Tibial nerve (tissue), 4 donors: Measurements from ENCODE around the gene GNA14. TPM values are rescaled to one million over a fixed set of nuclear protein-coding genes. Genes with fewer than 3 reads are reported as not detected.

Experiments
- DNase-seq, 2 donors: peaks; one replicate each; pipeline ENCODE4 v3.0.0-alpha.2; 2019; ENCODE audit warnings: low spot score in 2 of 2
- H3K27ac ChIP-seq, 4 donors: fragments of 200-600 bp; sonication (generic) in 3 of 4; one replicate each; pipeline ENCODE4 v1.5.1; 2017 to 2019; ENCODE audit warnings: mild to moderate bottlenecking in 1 of 4
- H3K27me3 ChIP-seq, 2 donors: fragments of 200-600 bp; sonication (generic) in 1 of 2; one replicate each; pipeline versions ENCODE4 v1.5.1 to v1.6.0; 2017 to 2019
- H3K36me3 ChIP-seq, 3 donors: fragments of 200-600 bp; sonication (generic); one replicate each; pipeline ENCODE4 v1.5.1; 2018 to 2019
- H3K4me1 ChIP-seq, 4 donors: fragments of 200-600 bp; sonication (generic) in 3 of 4; one replicate each; pipeline ENCODE4 v1.5.1; 2017 to 2019
- H3K4me3 ChIP-seq, 4 donors: fragments of 200-600 bp; sonication (generic) in 3 of 4; one replicate each; pipeline ENCODE4 v1.5.1; 2017 to 2019; ENCODE audit warnings: mild to moderate bottlenecking in 1 of 4, moderate library complexity in 1 of 4
- H3K9me3 ChIP-seq, 4 donors: fragments of 200-600 bp; sonication (generic) in 3 of 4; one replicate each; pipeline ENCODE4 v1.5.1; 2017 to 2019
- EP300 ChIP-seq, 2 donors: sonication (generic); formaldehyde crosslinking; IDR thresholded peaks; one replicate each; pipeline ENCODE4 v1.6.1; 2017; ENCODE audit warnings: antibody characterized with exemption in 2 of 2, mild to moderate bottlenecking in 1 of 2
- POLR2A ChIP-seq, 2 donors: fragments of 450-650 bp; IDR thresholded peaks; one replicate each; pipeline ENCODE4 v1.6.1; 2017; ENCODE audit warnings: antibody characterized with exemption in 2 of 2, mild to moderate bottlenecking in 2 of 2, moderate library complexity in 2 of 2
- WGBS, 2 donors: methylation state at CpG; one replicate each; pipeline ENCODE4 v1.1.5; 2018; 5-methylcytosine and 5-hydroxymethylcytosine counted together
- small RNA-seq: library from RNA; depleted of rRNA; stranded (forward); fragments of <200 nt; gene quantifications from one replicate; pipeline ENCODE3, GENCODE V24; 2016
- total RNA-seq, 4 donors: library from RNA; depleted of rRNA; stranded (reverse); fragments of >200 nt; gene quantifications; one replicate each; pipeline ENCODE4 v1.1.0, GENCODE V29; 2016
- TF ChIP-seq, protein P1 (sequence below), 5 experiments: fragments of 200-600 bp in 3 of 5; fragments of 450-650 bp in 2 of 5; sonication (generic) in 3 of 5; IDR thresholded peaks; one replicate each; pipeline ENCODE4 v1.5.1; 2016 to 2019; ENCODE audit warnings: antibody characterized with exemption in 5 of 5, mild to moderate bottlenecking in 3 of 5, moderate library complexity in 2 of 5

The GNA14 gene
- total RNA-seq, 4 donors from 2014 or later: 0.84 to 7.1 (median 3.6) TPM

- Histone ChIP-seq H3K9me3 (no peaks in the 10 kb centered on the region), H3K4me3 (no peak overlapping the region), H3K27ac (no peak overlapping the region), H3K4me1 (no peaks in the 10 kb centered on the region), H3K27me3 (no peaks in the 10 kb centered on the region), H3K36me3 (peaks cover 0 to 14% (median 0%) of the 10 kb centered on the region in 3 donors)
- TF ChIP-seq, protein P1, sequence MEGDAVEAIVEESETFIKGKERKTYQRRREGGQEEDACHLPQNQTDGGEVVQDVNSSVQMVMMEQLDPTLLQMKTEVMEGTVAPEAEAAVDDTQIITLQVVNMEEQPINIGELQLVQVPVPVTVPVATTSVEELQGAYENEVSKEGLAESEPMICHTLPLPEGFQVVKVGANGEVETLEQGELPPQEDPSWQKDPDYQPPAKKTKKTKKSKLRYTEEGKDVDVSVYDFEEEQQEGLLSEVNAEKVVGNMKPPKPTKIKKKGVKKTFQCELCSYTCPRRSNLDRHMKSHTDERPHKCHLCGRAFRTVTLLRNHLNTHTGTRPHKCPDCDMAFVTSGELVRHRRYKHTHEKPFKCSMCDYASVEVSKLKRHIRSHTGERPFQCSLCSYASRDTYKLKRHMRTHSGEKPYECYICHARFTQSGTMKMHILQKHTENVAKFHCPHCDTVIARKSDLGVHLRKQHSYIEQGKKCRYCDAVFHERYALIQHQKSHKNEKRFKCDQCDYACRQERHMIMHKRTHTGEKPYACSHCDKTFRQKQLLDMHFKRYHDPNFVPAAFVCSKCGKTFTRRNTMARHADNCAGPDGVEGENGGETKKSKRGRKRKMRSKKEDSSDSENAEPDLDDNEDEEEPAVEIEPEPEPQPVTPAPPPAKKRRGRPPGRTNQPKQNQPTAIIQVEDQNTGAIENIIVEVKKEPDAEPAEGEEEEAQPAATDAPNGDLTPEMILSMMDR (IDR thresholded peaks at IDR 0.05): no peak
- TF ChIP-seq POLR2A (IDR thresholded peaks at IDR 0.05) (no peak), EP300 (IDR thresholded peaks at IDR 0.05) (no peak)
- no peak for DNase-seq
- 92 to 93% methylated on average over 6 of the region's 6 CpGs for WGBS, 2 donors
Measured at GRCh38 chr9:77375956-77376532, 272.1 kb downstream of the GNA14 start.

DNA sequence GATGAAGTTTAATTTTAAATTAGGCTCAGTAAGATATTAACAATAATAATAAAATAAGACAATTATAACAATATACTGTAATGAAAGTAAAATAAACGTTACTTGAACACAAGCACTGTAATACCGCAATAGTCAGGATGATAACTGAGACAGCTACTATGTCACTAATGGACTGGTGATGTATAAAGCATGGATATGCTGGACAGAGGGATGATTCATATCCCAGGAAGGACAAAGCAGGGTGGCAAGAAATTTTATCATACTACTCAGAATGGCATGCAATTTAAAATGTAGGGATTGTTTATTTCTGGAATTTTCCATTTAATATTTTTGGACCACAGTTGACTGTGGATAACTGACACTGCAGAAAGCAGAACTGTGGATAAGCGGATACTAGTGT is 273.9 kb downstream of the GNA14 start:
- Histone ChIP-seq H3K36me3 (peaks cover 0 to 22% (median 0%) of the 10 kb centered on the region in 3 donors), H3K9me3 (no peaks in the 10 kb centered on the region), H3K4me1 (no peaks in the 10 kb centered on the region), H3K4me3 (no peak overlapping the region), H3K27me3 (no peaks in the 10 kb centered on the region), H3K27ac (no peak overlapping the region)
- 98% methylated on average over 3 of the region's 3 CpGs for WGBS, 2 donors
- no peak for DNase-seq
- TF ChIP-seq, protein P1 (IDR thresholded peaks at IDR 0.05): no peak
- TF ChIP-seq POLR2A (IDR thresholded peaks at IDR 0.05) (no peak), EP300 (IDR thresholded peaks at IDR 0.05) (no peak)

Small RNA genes within 50 kb of the gene (small RNA-seq; reads per million reads assigned to genes)
- gene RNU6-1303P: not detected
